Astrocyte (in vitro differentiated cells and primary cell): Measurements from ENCODE around the gene MTERF1. TPM values are rescaled to one million over a fixed set of nuclear protein-coding genes. Genes with fewer than 3 reads are reported as not detected.
A peak's percentile ranks its signal among the peaks of the same experiment; 100 is the strongest.

ENCODE experiments used
- DNase-seq: peaks from one replicate; pipeline ENCODE4 v3.0.0-alpha.2; 2010; ENCODE audit warnings: low read depth
- FAIRE-seq: peaks from 2 replicates; lab custom pipeline; 2011; peaks lifted over from hg19 to GRCh38; lab: Jason Lieb, UNC
- H2AFZ ChIP-seq: 2 replicates; pipeline ENCODE4 v1.6.0; 2012; ENCODE audit warnings: low read depth, low read length, inconsistent platforms
- H3K27ac ChIP-seq: 2 replicates; pipeline ENCODE4 v1.5.1; 2011; ENCODE audit warnings: low read depth, low read length, inconsistent platforms
- H3K27me3 ChIP-seq: 2 replicates; pipeline ENCODE4 v1.6.0; 2011; ENCODE audit warnings: low read length, inconsistent platforms; ENCODE audit not compliant: insufficient read depth
- H3K36me3 ChIP-seq: 2 replicates; pipeline ENCODE4 v1.5.1; 2011; ENCODE audit warnings: low read length, inconsistent platforms; ENCODE audit not compliant: insufficient read depth
- H3K4me1 ChIP-seq: 2 replicates; pipeline ENCODE4 v1.5.1; 2011; ENCODE audit warnings: low read length, inconsistent platforms; ENCODE audit not compliant: insufficient read depth
- H3K4me2 ChIP-seq: 2 replicates; pipeline ENCODE4 v1.6.0; 2012; ENCODE audit warnings: low read length, inconsistent platforms
- H3K4me3 ChIP-seq: 2 replicates; pipeline ENCODE4 v1.5.1; 2011; ENCODE audit warnings: low read depth, mild to moderate bottlenecking, low read length, inconsistent platforms; ENCODE audit not compliant: insufficient read depth
- H3K79me2 ChIP-seq: 2 replicates; pipeline ENCODE4 v1.6.0; 2012; ENCODE audit warnings: mild to moderate bottlenecking, low read length, inconsistent platforms; ENCODE audit not compliant: insufficient read depth
- H3K9ac ChIP-seq: 2 replicates; pipeline ENCODE4 v1.6.0; 2012; ENCODE audit warnings: mild to moderate bottlenecking, low read length, inconsistent platforms
- H3K9me3 ChIP-seq: 2 replicates; pipeline ENCODE4 v1.5.1; 2012; ENCODE audit warnings: low read depth, mild to moderate bottlenecking, low read length, inconsistent platforms; ENCODE audit not compliant: insufficient read depth
- H4K20me1 ChIP-seq: 2 replicates; pipeline ENCODE4 v1.6.0; 2012; ENCODE audit warnings: low read length, inconsistent platforms; ENCODE audit not compliant: insufficient read depth
- H3K27ac Mint-ChIP-seq: one replicate; pipeline ENCODE4 v1.8.0; 2021; ENCODE audit warnings: mild to moderate bottlenecking, mixed read lengths; ENCODE audit not compliant: unreplicated experiment
- H3K27me3 Mint-ChIP-seq: one replicate; pipeline ENCODE4 v1.8.0; 2021; ENCODE audit warnings: low read depth, mixed read lengths; ENCODE audit not compliant: unreplicated experiment
- H3K36me3 Mint-ChIP-seq: one replicate; pipeline ENCODE4 v1.8.0; 2021; ENCODE audit warnings: low read depth, mixed read lengths; ENCODE audit not compliant: unreplicated experiment
- H3K4me1 Mint-ChIP-seq: one replicate; pipeline ENCODE4 v1.8.0; 2021; ENCODE audit warnings: low read depth, mixed read lengths; ENCODE audit not compliant: unreplicated experiment
- H3K4me3 Mint-ChIP-seq: one replicate; pipeline ENCODE4 v1.8.0; 2021; ENCODE audit warnings: mild to moderate bottlenecking, moderate library complexity, mixed read lengths; ENCODE audit not compliant: unreplicated experiment
- H3K9me3 Mint-ChIP-seq: one replicate; pipeline ENCODE4 v1.8.0; 2021; ENCODE audit warnings: mild to moderate bottlenecking, mixed read lengths; ENCODE audit not compliant: unreplicated experiment
- CTCF ChIP-seq: IDR thresholded peaks from 2 replicates; pipeline ENCODE4 v1.5.1; 2011; ENCODE audit warnings: low read depth, mild to moderate bottlenecking, inconsistent platforms, low read length, moderate library complexity; ENCODE audit not compliant: insufficient read depth
- EZH2 ChIP-seq: IDR thresholded peaks from 2 replicates; pipeline ENCODE4 v1.6.1; 2012; ENCODE audit warnings: mild to moderate bottlenecking, low read length, inconsistent platforms; ENCODE audit not compliant: insufficient read depth
- total RNA-seq: library from RNA; stranded (reverse); gene quantifications from 2 replicates; pipeline ENCODE4 v1.2.1, GENCODE V29; 2021

MTERF1 gene
- total RNA-seq, 1 donor from 2014 or later, result 10.9 TPM

GRCh38 chr7:91847876-91848588 lies 32.5 kb downstream of the MTERF1 start:
- FAIRE-seq, result no peak
- H3K9ac ChIP-seq, result no peak overlapping the region
- Mint-ChIP-seq H3K36me3 (peaks cover 3% of the 10 kb centered on the region), H3K27me3 (no peaks in the 10 kb centered on the region), H3K4me3 (no peak overlapping the region), H3K4me1 (peaks cover 18% of the 10 kb centered on the region), H3K27ac (no peak overlapping the region), H3K9me3 (peaks cover 5% of the 10 kb centered on the region)
- H3K4me1 ChIP-seq, result peaks cover 10% of the 10 kb centered on the region
- H3K4me2 ChIP-seq, result no peak overlapping the region
- no peaks in the 10 kb centered on the region for H3K27me3 ChIP-seq
- DNase-seq, result no peak
- H3K9me3 ChIP-seq, result no peaks in the 10 kb centered on the region
- H3K79me2 ChIP-seq, result no peaks in the 10 kb centered on the region
- no peak overlapping the region for H2AFZ ChIP-seq
- H3K4me3 ChIP-seq, result no peak overlapping the region
- H3K36me3 ChIP-seq, result no peaks in the 10 kb centered on the region
- TF ChIP-seq CTCF (no peak), EZH2 (no peak)
- H4K20me1 ChIP-seq, result no peaks in the 10 kb centered on the region
- no peak overlapping the region for H3K27ac ChIP-seq

GRCh38 chr7:91847231-91847630 lies 33.3 kb downstream of the MTERF1 start:
- Mint-ChIP-seq H3K27ac (no peak overlapping the region), H3K27me3 (no peaks in the 10 kb centered on the region), H3K9me3 (peaks cover 7% of the 10 kb centered on the region), H3K4me1 (peaks cover 12% of the 10 kb centered on the region), H3K4me3 (no peak overlapping the region), H3K36me3 (peaks cover 3% of the 10 kb centered on the region)
- TF ChIP-seq CTCF (no peak), EZH2 (no peak)
- FAIRE-seq, result no peak
- Histone ChIP-seq H2AFZ (no peak overlapping the region), H3K4me1 (peaks cover 10% of the 10 kb centered on the region), H3K4me2 (no peak overlapping the region), H3K27ac (no peak overlapping the region), H3K27me3 (no peaks in the 10 kb centered on the region), H3K4me3 (no peak overlapping the region), H3K9ac (no peak overlapping the region), H3K79me2 (no peaks in the 10 kb centered on the region), H3K36me3 (no peaks in the 10 kb centered on the region), H4K20me1 (no peaks in the 10 kb centered on the region), H3K9me3 (no peaks in the 10 kb centered on the region)
- DNase-seq, result peak; percentile 37

GRCh38 chr7:91846436-91846835 lies 34.1 kb downstream of the MTERF1 start:
- Mint-ChIP-seq H3K4me3 (no peak overlapping the region), H3K9me3 (peaks cover 9% of the 10 kb centered on the region), H3K36me3 (peaks cover 3% of the 10 kb centered on the region), H3K27me3 (no peaks in the 10 kb centered on the region), H3K4me1 (peaks cover 9% of the 10 kb centered on the region), H3K27ac (no peak overlapping the region)
- no peaks in the 10 kb centered on the region for H4K20me1 ChIP-seq
- no peaks in the 10 kb centered on the region for H3K36me3 ChIP-seq
- FAIRE-seq, result no peak
- H3K79me2 ChIP-seq, result no peaks in the 10 kb centered on the region
- H3K4me2 ChIP-seq, result no peak overlapping the region
- TF ChIP-seq CTCF, result no peak
- TF ChIP-seq EZH2, result no peak
- no peaks in the 10 kb centered on the region for H3K27me3 ChIP-seq
- H3K27ac ChIP-seq, result no peak overlapping the region
- H3K9ac ChIP-seq, result no peak overlapping the region
- H2AFZ ChIP-seq, result no peak overlapping the region
- peaks cover 10% of the 10 kb centered on the region for H3K4me1 ChIP-seq
- no peak overlapping the region for H3K4me3 ChIP-seq
- H3K9me3 ChIP-seq, result no peaks in the 10 kb centered on the region
- DNase-seq, result peak; percentile 65
